ENCODE measurements around the gene CWC15.
"Not testable (repeated sequence)": the region's sequence is repeated elsewhere in the genome, so short reads cannot be mapped to it uniquely, and the experiment has no call there.

The CWC15 gene

DNA sequence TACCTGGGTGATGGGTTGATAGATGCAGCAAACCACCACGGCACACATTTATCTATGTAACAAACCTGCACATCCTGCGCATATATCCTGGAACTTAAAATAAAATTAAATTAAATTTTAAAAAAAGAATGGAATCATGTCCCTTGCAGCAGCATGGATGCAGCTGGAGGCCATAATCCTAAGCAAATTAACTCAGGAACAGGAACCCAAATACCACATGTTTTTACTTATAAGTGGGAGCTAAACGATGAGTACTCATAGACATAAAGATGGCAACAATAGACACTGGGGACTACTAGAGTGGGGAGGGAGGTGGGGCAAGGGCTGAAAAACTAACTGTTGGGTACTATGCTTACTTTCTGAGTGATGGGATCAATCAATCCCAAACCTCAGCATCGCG, 40.9 kb downstream of the CWC15 start:
- H3K27ac ChIP-seq (ENCODE audit: low read depth, low read length), result no peak overlapping the region
- H3K4me3 ChIP-seq (ENCODE audit: insufficient read depth, low read length, poor library complexity, severe bottlenecking), result no peak overlapping the region
- H3K79me2 ChIP-seq (ENCODE audit: insufficient read depth, low read length), result no peaks in the 10 kb centered on the region
- H4K20me1 ChIP-seq (ENCODE audit: low read depth, low read length), result no peaks in the 10 kb centered on the region
- H3K27me3 ChIP-seq (ENCODE audit: low read length), result no peaks in the 10 kb centered on the region
- no peak overlapping the region for H3K9ac ChIP-seq (ENCODE audit: low read length)
- no peaks in the 10 kb centered on the region for H3F3A ChIP-seq (ENCODE audit: insufficient read depth)
- H3K9me3 ChIP-seq (ENCODE audit: insufficient read depth, low read length), result no peaks in the 10 kb centered on the region
- H3K36me3 ChIP-seq (ENCODE audit: low read length), result no peaks in the 10 kb centered on the region
- no peak overlapping the region for H3K4me2 ChIP-seq (ENCODE audit: low read depth, low read length, poor library complexity, severe bottlenecking)
- TF ChIP-seq EZH2phosphoT487 (conservative IDR thresholded peaks at IDR 0.05; ENCODE audit: low read length) (no peak), CTCF (IDR thresholded peaks at IDR 0.05; ENCODE audit: insufficient read depth, low read length, poor library complexity, severe bottlenecking) (no peak)
- H3K9me2 ChIP-seq (replicated peaks; ENCODE audit: insufficient read depth, low read length), result no peaks in the 10 kb centered on the region
- no peak overlapping the region for H2AFZ ChIP-seq (ENCODE audit: low read depth, low read length, severe bottlenecking)

- not testable (repeated sequence) for H4K20me1 ChIP-seq (ENCODE audit: low read depth, low read length); H3K27me3 ChIP-seq (ENCODE audit: low read length); H3K9me3 ChIP-seq (ENCODE audit: insufficient read depth, low read length); H3F3A ChIP-seq (ENCODE audit: insufficient read depth); H2AFZ ChIP-seq (ENCODE audit: low read depth, low read length, severe bottlenecking); H3K4me2 ChIP-seq (ENCODE audit: low read depth, low read length, poor library complexity, severe bottlenecking); H3K9ac ChIP-seq (ENCODE audit: low read length); H3K9me2 ChIP-seq (replicated peaks; ENCODE audit: insufficient read depth, low read length); H3K4me3 ChIP-seq (ENCODE audit: insufficient read depth, low read length, poor library complexity, severe bottlenecking); H3K27ac ChIP-seq (ENCODE audit: low read depth, low read length); H3K36me3 ChIP-seq (ENCODE audit: low read length); H3K79me2 ChIP-seq (ENCODE audit: insufficient read depth, low read length)
Measured at GRCh38 chr11:94932072-94932471, 41.3 kb downstream of the CWC15 start.

GRCh38 chr11:94928117-94928990, 45.0 kb downstream of the CWC15 start:
- Histone ChIP-seq H3K36me3 (ENCODE audit: low read length) (no peaks in the 10 kb centered on the region), H3K27ac (ENCODE audit: low read depth, low read length) (no peak overlapping the region), H3K9me3 (ENCODE audit: insufficient read depth, low read length) (no peaks in the 10 kb centered on the region), H2AFZ (ENCODE audit: low read depth, low read length, severe bottlenecking) (no peak overlapping the region), H3F3A (ENCODE audit: insufficient read depth) (no peaks in the 10 kb centered on the region), H3K4me3 (ENCODE audit: insufficient read depth, low read length, poor library complexity, severe bottlenecking) (no peak overlapping the region), H3K27me3 (ENCODE audit: low read length) (no peaks in the 10 kb centered on the region), H3K4me2 (ENCODE audit: low read depth, low read length, poor library complexity, severe bottlenecking) (no peak overlapping the region), H4K20me1 (ENCODE audit: low read depth, low read length) (no peaks in the 10 kb centered on the region), H3K9ac (ENCODE audit: low read length) (no peak overlapping the region), H3K79me2 (ENCODE audit: insufficient read depth, low read length) (no peaks in the 10 kb centered on the region), H3K9me2 (replicated peaks; ENCODE audit: insufficient read depth, low read length) (no peaks in the 10 kb centered on the region)
- TF ChIP-seq EZH2phosphoT487 (conservative IDR thresholded peaks at IDR 0.05; ENCODE audit: low read length), result no peak
- no peak for TF ChIP-seq CTCF (IDR thresholded peaks at IDR 0.05; ENCODE audit: insufficient read depth, low read length, poor library complexity, severe bottlenecking)

GRCh38 chr11:94926698-94927237, 46.6 kb downstream of the CWC15 start:
- TF ChIP-seq EZH2phosphoT487 (conservative IDR thresholded peaks at IDR 0.05; ENCODE audit: low read length) (no peak), CTCF (IDR thresholded peaks at IDR 0.05; ENCODE audit: insufficient read depth, low read length, poor library complexity, severe bottlenecking) (no peak)
- Histone ChIP-seq H3K9ac (ENCODE audit: low read length) (no peak overlapping the region), H4K20me1 (ENCODE audit: low read depth, low read length) (no peaks in the 10 kb centered on the region), H3K4me3 (ENCODE audit: insufficient read depth, low read length, poor library complexity, severe bottlenecking) (no peak overlapping the region), H3K27me3 (ENCODE audit: low read length) (no peaks in the 10 kb centered on the region), H3K4me2 (ENCODE audit: low read depth, low read length, poor library complexity, severe bottlenecking) (no peak overlapping the region), H3F3A (ENCODE audit: insufficient read depth) (no peaks in the 10 kb centered on the region), H3K36me3 (ENCODE audit: low read length) (no peaks in the 10 kb centered on the region), H2AFZ (ENCODE audit: low read depth, low read length, severe bottlenecking) (no peak overlapping the region), H3K9me2 (replicated peaks; ENCODE audit: insufficient read depth, low read length) (no peaks in the 10 kb centered on the region), H3K79me2 (ENCODE audit: insufficient read depth, low read length) (no peaks in the 10 kb centered on the region), H3K27ac (ENCODE audit: low read depth, low read length) (no peak overlapping the region), H3K9me3 (ENCODE audit: insufficient read depth, low read length) (no peaks in the 10 kb centered on the region)
